SJCRH30 (cell line): Measurements from ENCODE around the gene POLA1. TPM values are rescaled to one million over a fixed set of nuclear protein-coding genes. Genes with fewer than 3 reads are reported as not detected.

Source experiments
- DNase-seq, 2 experiments: peaks; one replicate each; pipeline ENCODE4 v3.0.0-alpha.2; 2015 to 2020
- H3K27ac ChIP-seq: fragments of 250-450 bp; sonication (Bioruptor Pico); 2 replicates; pipeline ENCODE4 v1.5.1; 2020; ENCODE audit warnings: mild to moderate bottlenecking, moderate library complexity
- H3K27me3 ChIP-seq: fragments of 250-450 bp; sonication (Bioruptor Pico); 2 replicates; pipeline ENCODE4 v1.5.1; 2020; ENCODE audit warnings: mild to moderate bottlenecking, moderate library complexity
- H3K36me3 ChIP-seq: fragments of 250-450 bp; sonication (Bioruptor Pico); 2 replicates; pipeline ENCODE4 v1.5.1; 2020; ENCODE audit warnings: mild to moderate bottlenecking, moderate library complexity
- H3K4me1 ChIP-seq: fragments of 250-450 bp; sonication (Bioruptor Pico); 2 replicates; pipeline ENCODE4 v1.5.1; 2020; ENCODE audit warnings: mild to moderate bottlenecking, moderate library complexity
- H3K4me3 ChIP-seq: fragments of 250-450 bp; sonication (Bioruptor Pico); 2 replicates; pipeline ENCODE4 v1.5.1; 2020; ENCODE audit warnings: mild to moderate bottlenecking, moderate library complexity
- H3K9me3 ChIP-seq: fragments of 250-450 bp; sonication (Bioruptor Pico); replicated peaks from 2 replicates; pipeline ENCODE4 v1.5.1; 2020; ENCODE audit warnings: mild to moderate bottlenecking, moderate library complexity
- total RNA-seq: library from RNA; depleted of rRNA; stranded (reverse); fragments of >200 nt; shearing (Covaris generic); gene quantifications from 2 replicates; pipeline ENCODE4 v1.2.3, GENCODE V29; 2014

The POLA1 gene
- total RNA-seq, 1 experiment from 2014 or later: 61.2 TPM

GRCh38 chrX:24918715-24919114, 225.0 kb downstream of the POLA1 start:
- Histone ChIP-seq H3K9me3 (no peaks in the 10 kb centered on the region), H3K36me3 (no peaks in the 10 kb centered on the region), H3K27ac (no peak overlapping the region), H3K27me3 (no peaks in the 10 kb centered on the region), H3K4me1 (no peaks in the 10 kb centered on the region), H3K4me3 (no peak overlapping the region)
- DNase-seq: no peak

GRCh38 chrX:24920769-24921168, 227.1 kb downstream of the POLA1 start:
- no peak for DNase-seq
- Histone ChIP-seq H3K4me3 (no peak overlapping the region), H3K27ac (no peak overlapping the region), H3K27me3 (no peaks in the 10 kb centered on the region), H3K9me3 (no peaks in the 10 kb centered on the region), H3K4me1 (no peaks in the 10 kb centered on the region), H3K36me3 (no peaks in the 10 kb centered on the region)

GRCh38 chrX:24925430-24925829, 231.7 kb downstream of the POLA1 start:
- Histone ChIP-seq H3K4me1 (no peaks in the 10 kb centered on the region), H3K27ac (no peak overlapping the region), H3K36me3 (no peaks in the 10 kb centered on the region), H3K4me3 (no peak overlapping the region), H3K9me3 (no peaks in the 10 kb centered on the region), H3K27me3 (no peaks in the 10 kb centered on the region)
- no peak for DNase-seq

DNA sequence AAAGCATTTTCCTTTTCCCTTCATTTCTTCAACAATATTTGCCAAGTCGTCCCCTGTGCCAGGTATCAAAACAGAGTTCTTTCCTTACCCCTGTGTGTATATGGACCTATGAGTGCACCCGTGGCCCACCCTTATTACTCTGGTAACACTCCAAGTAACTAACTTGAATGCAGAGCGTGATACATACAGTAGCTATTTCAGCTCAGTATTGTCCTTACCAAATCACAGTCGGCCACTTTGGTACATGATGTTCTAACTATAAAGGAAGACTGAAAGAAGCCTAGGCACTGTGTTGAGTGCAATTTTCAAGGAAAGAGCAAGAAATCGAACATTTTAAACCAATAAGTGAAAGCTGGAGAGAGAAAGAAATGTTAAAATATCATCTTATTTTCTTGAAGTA, 233.7 kb downstream of the POLA1 start:
- Histone ChIP-seq H3K4me3 (no peak overlapping the region), H3K36me3 (no peaks in the 10 kb centered on the region; the same call in 1 of the 2 replicates), H3K27ac (no peak overlapping the region), H3K27me3 (no peaks in the 10 kb centered on the region), H3K9me3 (no peaks in the 10 kb centered on the region), H3K4me1 (no peaks in the 10 kb centered on the region)
- no peak for DNase-seq

DNA sequence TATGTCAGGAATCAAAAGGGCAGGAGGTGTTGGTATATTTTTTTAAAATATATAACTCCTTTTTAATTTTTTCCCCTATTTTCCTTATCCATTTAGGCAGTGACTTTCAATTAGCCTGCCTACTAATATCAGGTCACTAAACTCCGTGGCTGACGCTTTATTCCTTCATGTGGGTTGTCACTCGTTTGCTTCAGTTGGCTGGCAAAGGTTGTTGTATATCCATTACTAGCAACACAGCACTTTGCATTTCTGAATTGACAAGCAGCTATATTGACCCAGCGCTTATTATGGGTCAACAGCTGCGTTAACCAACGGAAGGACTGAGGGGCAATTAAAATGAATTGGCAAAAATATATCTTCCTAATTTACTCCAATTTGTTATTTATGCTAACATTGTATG, 234.4 kb downstream of the POLA1 start:
- Histone ChIP-seq H3K9me3 (no peaks in the 10 kb centered on the region), H3K27me3 (no peaks in the 10 kb centered on the region), H3K36me3 (no peaks in the 10 kb centered on the region; the same call in 1 of the 2 replicates), H3K4me3 (no peak overlapping the region), H3K27ac (no peak overlapping the region), H3K4me1 (no peaks in the 10 kb centered on the region)
- no peak for DNase-seq

- H3K4me1 ChIP-seq: no peaks in the 10 kb centered on the region
- H3K4me3 ChIP-seq: no peak overlapping the region
- H3K9me3 ChIP-seq: no peaks in the 10 kb centered on the region
- H3K27me3 ChIP-seq: no peaks in the 10 kb centered on the region
- no peaks in the 10 kb centered on the region; the same call in 1 of the 2 replicates for H3K36me3 ChIP-seq
- H3K27ac ChIP-seq: no peak overlapping the region
- no peak for DNase-seq
Measured at GRCh38 chrX:24934279-24934678, 240.6 kb downstream of the POLA1 start.

- Histone ChIP-seq H3K36me3 (no peaks in the 10 kb centered on the region; the same call in 1 of the 2 replicates), H3K4me3 (no peak overlapping the region), H3K9me3 (no peaks in the 10 kb centered on the region), H3K27me3 (no peaks in the 10 kb centered on the region), H3K27ac (no peak overlapping the region), H3K4me1 (no peaks in the 10 kb centered on the region)
- no peak for DNase-seq
Measured at GRCh38 chrX:24945009-24945408, 251.3 kb downstream of the POLA1 start.

GRCh38 chrX:24946369-24946768, 252.7 kb downstream of the POLA1 start:
- no peak for DNase-seq
- H3K27me3 ChIP-seq: no peaks in the 10 kb centered on the region

GRCh38 chrX:24954732-24955131, 261.0 kb downstream of the POLA1 start:
- H3K4me3 ChIP-seq: no peak overlapping the region
- H3K27ac ChIP-seq: no peak overlapping the region
- 0 out of 2 replicates have a peak, but pooled peaks cover 3% of the 10 kb centered on the region for H3K36me3 ChIP-seq
- H3K4me1 ChIP-seq: no peaks in the 10 kb centered on the region
- no peak for DNase-seq
- H3K9me3 ChIP-seq: no peaks in the 10 kb centered on the region
- no peaks in the 10 kb centered on the region for H3K27me3 ChIP-seq

More at GRCh38 chrX:24946369-24946768, 252.7 kb downstream of the POLA1 start:
- H3K36me3 ChIP-seq: no peaks in the 10 kb centered on the region; the same call in 1 of the 2 replicates
- no peak overlapping the region for H3K4me3 ChIP-seq
- no peaks in the 10 kb centered on the region for H3K9me3 ChIP-seq
- H3K4me1 ChIP-seq: no peaks in the 10 kb centered on the region
- H3K27ac ChIP-seq: no peak overlapping the region

DNA sequence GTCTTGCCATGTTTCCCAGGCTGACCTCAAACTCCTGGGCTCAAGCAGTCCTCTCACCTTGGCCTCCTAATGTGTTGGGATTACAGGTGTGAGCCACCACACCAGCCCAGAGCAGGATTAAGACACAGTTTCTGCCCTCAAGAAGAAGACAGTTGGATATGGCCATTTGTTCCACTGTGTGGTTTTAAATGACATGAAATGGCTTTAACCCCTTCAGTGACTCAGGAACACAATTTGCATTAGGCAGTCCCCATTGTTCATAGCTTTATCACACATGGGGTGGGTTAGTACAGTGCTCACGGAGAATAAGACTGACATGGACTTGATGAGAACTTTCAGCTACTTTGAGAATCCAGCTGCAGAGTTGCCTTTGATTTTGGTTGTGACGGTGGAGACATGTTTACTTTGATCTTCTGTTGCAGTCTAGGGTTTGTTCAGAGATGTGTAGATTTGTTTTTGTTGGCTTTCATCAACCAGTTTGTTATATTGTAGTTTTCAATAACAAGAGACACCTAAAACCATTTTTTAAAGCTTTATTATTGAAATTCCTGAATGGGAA, 261.7 kb downstream of the POLA1 start:
- no peaks in the 10 kb centered on the region for H3K27me3 ChIP-seq
- no peaks in the 10 kb centered on the region for H3K9me3 ChIP-seq
- H3K4me1 ChIP-seq: no peaks in the 10 kb centered on the region

DNA sequence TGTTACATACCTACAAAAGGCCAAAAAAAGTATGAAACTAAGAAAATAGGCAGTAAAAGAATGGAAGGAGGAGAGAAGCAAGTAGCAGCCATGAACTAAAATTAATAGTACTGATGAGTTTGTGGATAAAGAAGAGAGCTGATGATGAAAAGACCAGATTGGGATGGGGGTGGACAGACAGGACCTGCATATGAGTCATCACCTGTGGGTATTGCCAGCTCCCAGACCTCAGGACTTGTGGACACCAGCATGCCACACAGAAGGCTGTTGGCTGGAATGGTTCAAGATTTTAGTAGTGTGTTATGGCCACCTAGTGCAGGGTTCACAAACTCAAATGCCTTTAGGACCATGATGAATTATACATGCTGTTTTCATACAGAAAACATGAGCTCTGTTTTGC, 263.1 kb downstream of the POLA1 start:
- Histone ChIP-seq H3K27ac (no peak overlapping the region), H3K36me3 (0 out of 2 replicates have a peak, but pooled peaks cover 3% of the 10 kb centered on the region), H3K9me3 (no peaks in the 10 kb centered on the region), H3K27me3 (no peaks in the 10 kb centered on the region), H3K4me3 (no peak overlapping the region), H3K4me1 (no peaks in the 10 kb centered on the region)
- DNase-seq: no peak

More for the DNA sequence above, 261.7 kb downstream of the POLA1 start:
- no peak overlapping the region for H3K4me3 ChIP-seq
- no peak for DNase-seq
- H3K36me3 ChIP-seq: 0 out of 2 replicates have a peak, but pooled peaks cover 3% of the 10 kb centered on the region
- H3K27ac ChIP-seq: no peak overlapping the region

- H3K27me3 ChIP-seq: no peaks in the 10 kb centered on the region
- no peak overlapping the region for H3K4me3 ChIP-seq
- DNase-seq: no peak
- H3K36me3 ChIP-seq: 0 out of 2 replicates have a peak, but pooled peaks cover 3% of the 10 kb centered on the region
- no peaks in the 10 kb centered on the region for H3K9me3 ChIP-seq
- H3K4me1 ChIP-seq: peaks cover 9% of the 10 kb centered on the region
- no peak overlapping the region for H3K27ac ChIP-seq
Measured at GRCh38 chrX:24961809-24962208, 268.1 kb downstream of the POLA1 start.

DNA sequence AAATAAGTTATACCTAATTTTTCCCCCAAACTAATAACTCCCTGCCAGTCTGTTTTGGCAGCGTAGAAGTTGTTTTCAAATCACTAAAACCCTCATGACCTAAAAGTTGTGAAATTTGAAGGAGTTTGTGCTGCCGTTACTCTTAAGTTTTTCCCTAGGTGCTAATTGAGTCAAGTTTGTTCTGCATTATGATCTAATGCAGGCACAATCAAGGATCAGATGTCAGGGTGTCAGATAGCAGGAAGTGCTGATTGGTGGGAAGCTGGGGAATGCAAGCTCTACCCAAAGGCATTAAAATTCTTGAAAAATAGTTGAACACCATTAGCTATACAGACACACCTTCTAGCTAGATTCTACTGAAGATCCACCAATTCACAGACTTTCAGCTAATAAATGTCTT, 270.1 kb downstream of the POLA1 start:
- DNase-seq: peak; percentile 15 to 60
- Histone ChIP-seq H3K27me3 (no peaks in the 10 kb centered on the region), H3K36me3 (no peaks in the 10 kb centered on the region; the same call in 1 of the 2 replicates), H3K4me1 (peaks cover 9% of the 10 kb centered on the region), H3K9me3 (no peaks in the 10 kb centered on the region), H3K27ac (no peak overlapping the region), H3K4me3 (no peak overlapping the region)

DNA sequence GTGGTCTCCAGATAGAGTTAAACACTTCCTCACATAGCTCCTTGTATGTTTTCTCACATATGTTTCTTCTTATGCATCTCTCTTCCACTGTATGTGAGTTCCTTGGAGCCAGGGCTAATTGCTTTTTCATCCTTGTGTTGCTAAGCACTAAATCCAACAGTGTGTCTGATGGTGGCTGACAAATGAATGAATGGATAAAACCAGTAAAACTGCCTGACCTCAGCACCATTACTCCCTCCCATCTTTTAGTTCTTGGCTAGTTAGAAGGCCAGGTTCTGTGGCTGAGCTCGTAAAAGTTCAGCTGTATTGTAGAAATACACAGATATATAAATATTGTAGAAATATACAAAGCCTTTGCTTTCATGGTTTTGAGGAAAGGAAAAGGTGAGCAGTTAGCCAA, 271.7 kb downstream of the POLA1 start:
- H3K27me3 ChIP-seq: no peaks in the 10 kb centered on the region
- H3K36me3 ChIP-seq: no peaks in the 10 kb centered on the region; the same call in 1 of the 2 replicates
- no peak overlapping the region for H3K4me3 ChIP-seq
- no peak for DNase-seq
- H3K9me3 ChIP-seq: no peaks in the 10 kb centered on the region
- H3K4me1 ChIP-seq: peaks cover 9% of the 10 kb centered on the region
- H3K27ac ChIP-seq: no peak overlapping the region

GRCh38 chrX:24969812-24970211, 276.1 kb downstream of the POLA1 start:
- Histone ChIP-seq H3K4me1 (no peaks in the 10 kb centered on the region), H3K4me3 (no peak overlapping the region), H3K27ac (no peak overlapping the region), H3K27me3 (no peaks in the 10 kb centered on the region), H3K9me3 (no peaks in the 10 kb centered on the region), H3K36me3 (no peaks in the 10 kb centered on the region; the same call in 1 of the 2 replicates)
- DNase-seq: no peak

- H3K4me3 ChIP-seq: no peak overlapping the region
- no peak for DNase-seq
- no peaks in the 10 kb centered on the region for H3K4me1 ChIP-seq
- no peaks in the 10 kb centered on the region for H3K9me3 ChIP-seq
- no peaks in the 10 kb centered on the region for H3K36me3 ChIP-seq
- H3K27ac ChIP-seq: no peak overlapping the region
- no peaks in the 10 kb centered on the region for H3K27me3 ChIP-seq
Measured at GRCh38 chrX:24979081-24979480, 285.4 kb downstream of the POLA1 start.
